ENCODE results near the gene CHRM2.

CHRM2 gene

GRCh38 chr7:136964347-136964746 lies 95.9 kb downstream of the CHRM2 start:
- DNase-seq = no peak

GRCh38 chr7:136966825-136967224 lies 98.4 kb downstream of the CHRM2 start:
- DNase-seq = no peak

- DNase-seq = no peak
Observed at GRCh38 chr7:136969761-136970160, 101.3 kb downstream of the CHRM2 start.

- no peak for DNase-seq
Observed at GRCh38 chr7:136971776-136972175, 103.3 kb downstream of the CHRM2 start.

- no peak for DNase-seq
Observed at GRCh38 chr7:136976504-136977251, 108.2 kb downstream of the CHRM2 start.

- DNase-seq = no peak
Observed at GRCh38 chr7:136993377-136993776, 124.9 kb downstream of the CHRM2 start.

GRCh38 chr7:136997735-136998134 lies 129.3 kb downstream of the CHRM2 start:
- DNase-seq = no peak

- no peak for DNase-seq
Observed at GRCh38 chr7:136998495-136998894, 130.0 kb downstream of the CHRM2 start.

- no peak for DNase-seq
Observed at GRCh38 chr7:137000621-137001020, 132.2 kb downstream of the CHRM2 start.

GRCh38 chr7:137001041-137001440 lies 132.6 kb downstream of the CHRM2 start:
- no peak for DNase-seq

- DNase-seq = no peak
Observed at GRCh38 chr7:137001478-137001877, 133.0 kb downstream of the CHRM2 start.

GRCh38 chr7:137003086-137003485 lies 134.6 kb downstream of the CHRM2 start:
- no peak for DNase-seq

GRCh38 chr7:137003566-137003965 lies 135.1 kb downstream of the CHRM2 start:
- DNase-seq = no peak

- DNase-seq = no peak
Observed at GRCh38 chr7:137005873-137006272, 137.4 kb downstream of the CHRM2 start.

GRCh38 chr7:137006293-137006692 lies 137.8 kb downstream of the CHRM2 start:
- no peak for DNase-seq

- DNase-seq = no peak
Observed at GRCh38 chr7:137007001-137007694, 138.7 kb downstream of the CHRM2 start.

GRCh38 chr7:137009404-137009803 lies 141.0 kb downstream of the CHRM2 start:
- no peak for DNase-seq

- no peak for DNase-seq
Observed at GRCh38 chr7:137015015-137015414, 146.6 kb downstream of the CHRM2 start.

- no peak for DNase-seq
Observed at GRCh38 chr7:137017221-137017620, 148.8 kb downstream of the CHRM2 start.

- DNase-seq = no peak
Observed at GRCh38 chr7:137018468-137018867, 150.0 kb downstream of the CHRM2 start.

GRCh38 chr7:137020351-137020750 lies 151.9 kb downstream of the CHRM2 start:
- DNase-seq = no peak

- no peak for DNase-seq
Observed at GRCh38 chr7:137025469-137026175, 157.2 kb downstream of the CHRM2 start.

GRCh38 chr7:137026176-137026500 lies 157.7 kb downstream of the CHRM2 start:
- DNase-seq = no peak

- no peak for DNase-seq
Observed at GRCh38 chr7:137032436-137032835, 164.0 kb downstream of the CHRM2 start.

Data from activated gamma-delta T cell treated with Interleukin-2 at 50 U/mL for 16 hours (primary cell).